Metanephros (tissue), 2 donors: ENCODE data around the gene CABYR. TPM values are rescaled to one million over a fixed set of nuclear protein-coding genes. Genes with fewer than 3 reads are reported as not detected.

Experiments used
- small RNA-seq: library from RNA; depleted of rRNA; stranded (forward); fragments of <200 nt; gene quantifications from one replicate; pipeline ENCODE3, GENCODE V24; 2014; ENCODE audit warnings: low replicate concordance
- total RNA-seq: library from RNA; depleted of rRNA; stranded (reverse); fragments of >200 nt; gene quantifications from one replicate; pipeline ENCODE4 v1.2.3, GENCODE V29; 2014

CABYR gene, protein sequence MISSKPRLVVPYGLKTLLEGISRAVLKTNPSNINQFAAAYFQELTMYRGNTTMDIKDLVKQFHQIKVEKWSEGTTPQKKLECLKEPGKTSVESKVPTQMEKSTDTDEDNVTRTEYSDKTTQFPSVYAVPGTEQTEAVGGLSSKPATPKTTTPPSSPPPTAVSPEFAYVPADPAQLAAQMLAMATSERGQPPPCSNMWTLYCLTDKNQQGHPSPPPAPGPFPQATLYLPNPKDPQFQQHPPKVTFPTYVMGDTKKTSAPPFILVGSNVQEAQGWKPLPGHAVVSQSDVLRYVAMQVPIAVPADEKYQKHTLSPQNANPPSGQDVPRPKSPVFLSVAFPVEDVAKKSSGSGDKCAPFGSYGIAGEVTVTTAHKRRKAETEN
- total RNA-seq, result 5.1 TPM

DNA sequence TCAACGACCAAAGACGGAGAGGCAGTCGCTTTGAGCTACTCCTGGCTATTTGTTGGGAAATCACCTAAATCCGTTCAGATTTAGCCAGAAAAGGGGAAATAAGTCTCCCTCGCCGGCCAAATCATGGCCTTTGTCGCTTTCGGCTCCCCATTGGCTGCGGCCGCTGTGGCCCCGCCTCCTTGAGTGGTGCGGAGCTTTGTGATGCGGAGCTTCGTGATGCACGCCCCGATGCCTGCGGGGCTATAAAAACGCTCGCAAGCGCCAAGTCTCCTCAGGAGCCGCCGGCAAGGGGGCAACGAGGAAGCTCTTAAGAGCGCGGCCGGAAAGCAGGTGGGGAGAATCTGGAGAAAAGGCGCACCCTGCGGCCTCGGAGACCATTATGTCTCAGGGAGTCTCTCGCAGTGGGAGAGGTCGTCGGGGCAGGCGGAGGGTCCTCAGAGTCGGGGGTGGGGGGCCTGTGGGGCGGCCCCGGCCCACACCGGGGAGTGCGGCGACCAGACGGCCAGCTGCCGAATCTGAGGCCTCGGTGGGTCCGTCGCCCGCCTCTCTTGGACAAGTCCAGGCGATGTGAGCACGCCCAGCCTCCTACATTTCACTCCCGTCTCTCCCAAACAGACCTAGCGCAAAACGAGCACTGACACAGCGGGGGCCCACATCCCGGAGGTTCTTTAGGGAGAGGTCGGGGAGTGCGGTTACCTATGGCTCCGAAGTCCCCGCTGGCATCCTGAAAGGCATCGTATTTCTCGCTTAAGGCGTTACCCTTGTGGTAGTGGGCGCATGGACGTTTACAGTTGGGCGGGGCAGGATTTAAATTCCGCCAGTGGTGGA lies at the start of gene CABYR:
Gene CABYR, plus strand, starts transcription at position 274 of the 828 bp plus-strand sequence. CDS start 4,053 bp downstream, outside the sequence.

Small RNAs within 50 kb of the gene (small RNA-seq; reads per million reads assigned to genes)
- gene RF00017 (not detected), gene RNA5SP452 (not detected), gene RNU5A-6P (1.9 reads per million, percentile 89 among the genes with 10 or more reads in this experiment)

Other genes starting within 250 kb of the CABYR start
- gene TTC39C, start 124.3 kb upstream of the CABYR start, total RNA-seq, result 10.0 TPM